ENCODE results near the gene GPHA2. TPM values are rescaled to one million over a fixed set of nuclear protein-coding genes. Genes with fewer than 3 reads are reported as not detected.

The GPHA2 gene
- total and polyA plus RNA-seq, 2 of the 13 experiments (the other 11 are each of a cell fraction or from before 2014, with no cell fraction given): 13.0 to 19.1 TPM

DNA sequence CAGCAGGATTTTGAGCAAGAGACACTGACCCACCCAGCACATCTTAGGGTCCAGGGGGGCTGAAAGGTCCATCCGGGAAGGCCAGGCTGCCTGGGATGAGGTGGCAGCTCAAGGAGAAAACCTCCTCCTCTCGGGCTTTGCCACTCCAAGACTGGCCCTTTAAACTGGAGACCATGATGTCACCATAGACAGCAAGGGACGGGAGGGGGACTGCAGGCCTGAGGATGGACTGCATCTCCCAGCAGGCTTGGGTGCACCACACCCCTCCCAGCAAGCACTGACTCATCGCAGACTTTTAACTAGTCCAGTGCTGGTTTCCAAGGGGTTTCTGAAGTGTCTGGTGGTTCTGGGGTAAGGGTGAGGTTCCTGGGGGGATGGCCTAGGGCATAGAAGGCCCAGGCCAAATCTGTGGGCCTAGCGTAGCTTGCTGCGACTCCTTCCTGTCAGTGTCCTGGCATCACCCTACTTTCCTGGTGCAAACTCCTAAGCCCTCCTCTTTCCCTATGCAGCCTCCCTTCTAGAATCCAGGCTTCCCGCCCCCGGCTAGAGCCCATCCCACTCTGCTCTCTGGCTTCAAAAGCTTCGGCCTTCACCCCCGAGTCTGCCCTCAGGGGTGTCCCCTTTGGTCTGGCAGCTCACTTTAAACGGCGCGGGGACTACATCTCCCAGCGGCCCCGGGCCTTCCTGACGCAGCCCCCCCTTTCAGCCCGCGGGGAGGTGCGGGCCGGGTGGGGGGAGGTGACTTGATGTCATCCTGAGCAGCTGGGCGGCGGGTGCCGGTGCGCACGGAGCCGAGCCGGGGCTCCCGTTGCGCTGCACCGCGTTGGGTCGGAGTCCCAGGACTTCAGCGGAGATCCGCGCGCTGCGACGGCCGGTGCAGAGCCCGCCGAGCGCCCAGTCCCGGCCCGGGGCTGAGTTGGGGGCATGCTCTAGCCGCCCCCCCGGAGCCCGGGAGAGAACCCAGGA is 11.5 kb downstream of the GPHA2 start, which contains the start of gene PPP2R5B (continued):
- TF ChIP-seq TBX3 (IDR thresholded peaks at IDR 0.05; ENCODE audit: borderline replicate concordance): peak; percentile 16; the same call in 1 of the 2 replicates
- peak; percentile 81 for TF ChIP-seq ZNF350 (CRISPR knock-in tag; IDR thresholded peaks at IDR 0.05; ENCODE audit: borderline replicate concordance, low read depth)
- TF ChIP-seq RAD51 (IDR thresholded peaks at IDR 0.05; ENCODE audit: borderline replicate concordance): no peak
- no peak for TF ChIP-seq TP53 (CRISPR knock-in tag; conservative IDR thresholded peaks at IDR 0.05)
- TF ChIP-seq ATF7 (IDR thresholded peaks at IDR 0.05): peak; percentile 87
- TF ChIP-seq ATF7 (CRISPR knock-in tag; IDR thresholded peaks at IDR 0.05): peak; percentile 95
- TF ChIP-seq PRMT3 (CRISPR knock-in tag; IDR thresholded peaks at IDR 0.05; ENCODE audit: borderline replicate concordance, low read depth): no peak
- TF ChIP-seq, protein P1, sequence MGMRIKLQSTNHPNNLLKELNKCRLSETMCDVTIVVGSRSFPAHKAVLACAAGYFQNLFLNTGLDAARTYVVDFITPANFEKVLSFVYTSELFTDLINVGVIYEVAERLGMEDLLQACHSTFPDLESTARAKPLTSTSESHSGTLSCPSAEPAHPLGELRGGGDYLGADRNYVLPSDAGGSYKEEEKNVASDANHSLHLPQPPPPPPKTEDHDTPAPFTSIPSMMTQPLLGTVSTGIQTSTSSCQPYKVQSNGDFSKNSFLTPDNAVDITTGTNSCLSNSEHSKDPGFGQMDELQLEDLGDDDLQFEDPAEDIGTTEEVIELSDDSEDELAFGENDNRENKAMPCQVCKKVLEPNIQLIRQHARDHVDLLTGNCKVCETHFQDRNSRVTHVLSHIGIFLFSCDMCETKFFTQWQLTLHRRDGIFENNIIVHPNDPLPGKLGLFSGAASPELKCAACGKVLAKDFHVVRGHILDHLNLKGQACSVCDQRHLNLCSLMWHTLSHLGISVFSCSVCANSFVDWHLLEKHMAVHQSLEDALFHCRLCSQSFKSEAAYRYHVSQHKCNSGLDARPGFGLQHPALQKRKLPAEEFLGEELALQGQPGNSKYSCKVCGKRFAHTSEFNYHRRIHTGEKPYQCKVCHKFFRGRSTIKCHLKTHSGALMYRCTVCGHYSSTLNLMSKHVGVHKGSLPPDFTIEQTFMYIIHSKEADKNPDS (CRISPR knock-in tag; IDR thresholded peaks at IDR 0.05): no peak
- TF ChIP-seq, protein P2, sequence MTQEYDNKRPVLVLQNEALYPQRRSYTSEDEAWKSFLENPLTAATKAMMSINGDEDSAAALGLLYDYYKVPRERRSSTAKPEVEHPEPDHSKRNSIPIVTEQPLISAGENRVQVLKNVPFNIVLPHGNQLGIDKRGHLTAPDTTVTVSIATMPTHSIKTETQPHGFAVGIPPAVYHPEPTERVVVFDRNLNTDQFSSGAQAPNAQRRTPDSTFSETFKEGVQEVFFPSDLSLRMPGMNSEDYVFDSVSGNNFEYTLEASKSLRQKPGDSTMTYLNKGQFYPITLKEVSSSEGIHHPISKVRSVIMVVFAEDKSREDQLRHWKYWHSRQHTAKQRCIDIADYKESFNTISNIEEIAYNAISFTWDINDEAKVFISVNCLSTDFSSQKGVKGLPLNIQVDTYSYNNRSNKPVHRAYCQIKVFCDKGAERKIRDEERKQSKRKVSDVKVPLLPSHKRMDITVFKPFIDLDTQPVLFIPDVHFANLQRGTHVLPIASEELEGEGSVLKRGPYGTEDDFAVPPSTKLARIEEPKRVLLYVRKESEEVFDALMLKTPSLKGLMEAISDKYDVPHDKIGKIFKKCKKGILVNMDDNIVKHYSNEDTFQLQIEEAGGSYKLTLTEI (CRISPR knock-in tag; conservative IDR thresholded peaks at IDR 0.05): no peak
- no peak for TF ChIP-seq NCOA1 (CRISPR knock-in tag; IDR thresholded peaks at IDR 0.05)
- TF ChIP-seq, protein P3, sequence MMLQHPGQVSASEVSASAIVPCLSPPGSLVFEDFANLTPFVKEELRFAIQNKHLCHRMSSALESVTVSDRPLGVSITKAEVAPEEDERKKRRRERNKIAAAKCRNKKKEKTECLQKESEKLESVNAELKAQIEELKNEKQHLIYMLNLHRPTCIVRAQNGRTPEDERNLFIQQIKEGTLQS (CRISPR knock-in tag; IDR thresholded peaks at IDR 0.05): peak; percentile 97
- no peak for TF ChIP-seq ZFP36 (IDR thresholded peaks at IDR 0.05; ENCODE audit: borderline replicate concordance, low read depth, low read length, partially characterized antibody)
- TF ChIP-seq ZNF256 (CRISPR knock-in tag; conservative IDR thresholded peaks at IDR 0.05): no peak
- TF ChIP-seq TGIF2 (CRISPR knock-in tag; IDR thresholded peaks at IDR 0.05): peak; percentile 87; the same call in 1 of the 2 replicates
- TF ChIP-seq RXRA (CRISPR knock-in tag; IDR thresholded peaks at IDR 0.05): peak; percentile 37; the same call in 1 of the 2 replicates
- TF ChIP-seq, protein P4, sequence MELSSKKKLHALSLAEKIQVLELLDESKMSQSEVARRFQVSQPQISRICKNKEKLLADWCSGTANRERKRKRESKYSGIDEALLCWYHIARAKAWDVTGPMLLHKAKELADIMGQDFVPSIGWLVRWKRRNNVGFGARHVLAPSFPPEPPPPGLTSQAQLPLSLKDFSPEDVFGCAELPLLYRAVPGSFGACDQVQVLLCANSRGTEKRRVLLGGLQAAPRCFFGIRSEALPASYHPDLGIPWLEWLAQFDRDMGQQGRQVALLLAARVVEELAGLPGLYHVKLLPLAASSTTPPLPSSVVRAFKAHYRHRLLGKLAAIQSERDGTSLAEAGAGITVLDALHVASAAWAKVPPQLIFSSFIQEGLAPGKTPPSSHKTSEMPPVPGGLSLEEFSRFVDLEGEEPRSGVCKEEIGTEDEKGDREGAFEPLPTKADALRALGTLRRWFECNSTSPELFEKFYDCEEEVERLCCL (CRISPR knock-in tag; IDR thresholded peaks at IDR 0.05; ENCODE audit: borderline replicate concordance): no peak
- no peak for TF ChIP-seq GTF2F1 (IDR thresholded peaks at IDR 0.05; ENCODE audit: low read length)
- no peak for TF ChIP-seq REPIN1 (CRISPR knock-in tag; IDR thresholded peaks at IDR 0.05; ENCODE audit: borderline replicate concordance, low read depth)
- TF ChIP-seq ZFP36L1 (CRISPR knock-in tag; IDR thresholded peaks at IDR 0.05): no peak
- TF ChIP-seq, protein P5, sequence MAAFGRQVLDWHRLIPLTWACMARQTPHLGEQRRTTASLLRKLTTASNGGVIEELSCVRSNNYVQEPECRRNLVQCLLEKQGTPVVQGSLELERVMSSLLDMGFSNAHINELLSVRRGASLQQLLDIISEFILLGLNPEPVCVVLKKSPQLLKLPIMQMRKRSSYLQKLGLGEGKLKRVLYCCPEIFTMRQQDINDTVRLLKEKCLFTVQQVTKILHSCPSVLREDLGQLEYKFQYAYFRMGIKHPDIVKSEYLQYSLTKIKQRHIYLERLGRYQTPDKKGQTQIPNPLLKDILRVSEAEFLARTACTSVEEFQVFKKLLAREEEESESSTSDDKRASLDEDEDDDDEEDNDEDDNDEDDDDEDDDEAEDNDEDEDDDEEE (CRISPR knock-in tag; IDR thresholded peaks at IDR 0.05): peak; percentile 80; the same call in 1 of the 2 replicates
- TF ChIP-seq ZNF761 (CRISPR knock-in tag; conservative IDR thresholded peaks at IDR 0.05): no peak
- TF ChIP-seq ZZZ3 (CRISPR knock-in tag; IDR thresholded peaks at IDR 0.05; ENCODE audit: borderline replicate concordance): no peak; the same call in 1 of the 2 replicates
- TF ChIP-seq ZNF354B (CRISPR knock-in tag; IDR thresholded peaks at IDR 0.05): no peak

Data from HepG2 (cell line).